ENCODE measurements around the gene PCGF6.

- TF ChIP-seq, protein P1, sequence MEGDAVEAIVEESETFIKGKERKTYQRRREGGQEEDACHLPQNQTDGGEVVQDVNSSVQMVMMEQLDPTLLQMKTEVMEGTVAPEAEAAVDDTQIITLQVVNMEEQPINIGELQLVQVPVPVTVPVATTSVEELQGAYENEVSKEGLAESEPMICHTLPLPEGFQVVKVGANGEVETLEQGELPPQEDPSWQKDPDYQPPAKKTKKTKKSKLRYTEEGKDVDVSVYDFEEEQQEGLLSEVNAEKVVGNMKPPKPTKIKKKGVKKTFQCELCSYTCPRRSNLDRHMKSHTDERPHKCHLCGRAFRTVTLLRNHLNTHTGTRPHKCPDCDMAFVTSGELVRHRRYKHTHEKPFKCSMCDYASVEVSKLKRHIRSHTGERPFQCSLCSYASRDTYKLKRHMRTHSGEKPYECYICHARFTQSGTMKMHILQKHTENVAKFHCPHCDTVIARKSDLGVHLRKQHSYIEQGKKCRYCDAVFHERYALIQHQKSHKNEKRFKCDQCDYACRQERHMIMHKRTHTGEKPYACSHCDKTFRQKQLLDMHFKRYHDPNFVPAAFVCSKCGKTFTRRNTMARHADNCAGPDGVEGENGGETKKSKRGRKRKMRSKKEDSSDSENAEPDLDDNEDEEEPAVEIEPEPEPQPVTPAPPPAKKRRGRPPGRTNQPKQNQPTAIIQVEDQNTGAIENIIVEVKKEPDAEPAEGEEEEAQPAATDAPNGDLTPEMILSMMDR (tag by site-specific recombination; IDR thresholded peaks at IDR 0.05) = no peak
- TF ChIP-seq ZNF654 (tag by site-specific recombination; IDR thresholded peaks at IDR 0.05; ENCODE audit: low read depth) = no peak
Measured at GRCh38 chr10:103273041-103273441, 77.9 kb downstream of the PCGF6 start.
